GM18511 (cell line): Measurements from ENCODE around the gene FARS2.
A peak's percentile ranks its signal among the peaks of the same experiment; 100 is the strongest.
"Not testable (repeated sequence)": the region's sequence is repeated elsewhere in the genome, so short reads cannot be mapped to it uniquely, and the experiment has no call there.

Experiments
- ATAC-seq: cut with Tn5 transposase; IDR thresholded peaks from one replicate; pipeline ENCODE4 v1.9.1; 2021; ENCODE audit warnings: mild to moderate bottlenecking, moderate library complexity; ENCODE audit not compliant: unreplicated experiment

The FARS2 gene

GRCh38 chr6:5563086-5563485, 301.8 kb downstream of the FARS2 start:
- ATAC-seq: no peak

- ATAC-seq: not testable (repeated sequence)
Observed at GRCh38 chr6:5564746-5565145, 303.4 kb downstream of the FARS2 start.

- ATAC-seq: no peak
Observed at GRCh38 chr6:5565971-5566370, 304.7 kb downstream of the FARS2 start.

- peak; percentile 76 for ATAC-seq
Observed at GRCh38 chr6:5566718-5567117, 305.4 kb downstream of the FARS2 start.

GRCh38 chr6:5567352-5567751, 306.0 kb downstream of the FARS2 start:
- no peak for ATAC-seq

- no peak for ATAC-seq
Observed at GRCh38 chr6:5567890-5568289, 306.6 kb downstream of the FARS2 start.

GRCh38 chr6:5569491-5569890, 308.2 kb downstream of the FARS2 start:
- no peak for ATAC-seq

GRCh38 chr6:5570641-5571040, 309.3 kb downstream of the FARS2 start:
- no peak for ATAC-seq

GRCh38 chr6:5580736-5581581, 319.6 kb downstream of the FARS2 start:
- ATAC-seq: no peak

GRCh38 chr6:5582762-5583161, 321.4 kb downstream of the FARS2 start:
- ATAC-seq: no peak

GRCh38 chr6:5583528-5583927, 322.2 kb downstream of the FARS2 start:
- ATAC-seq: no peak

GRCh38 chr6:5584078-5584482, 322.8 kb downstream of the FARS2 start:
- ATAC-seq: no peak

- no peak for ATAC-seq
Observed at GRCh38 chr6:5587648-5588047, 326.3 kb downstream of the FARS2 start.

- no peak for ATAC-seq
Observed at GRCh38 chr6:5589422-5590141, 328.3 kb downstream of the FARS2 start.

GRCh38 chr6:5590187-5590586, 328.9 kb downstream of the FARS2 start:
- no peak for ATAC-seq

GRCh38 chr6:5592886-5593519, 331.7 kb downstream of the FARS2 start:
- no peak for ATAC-seq

GRCh38 chr6:5595184-5595583, 333.9 kb downstream of the FARS2 start:
- no peak for ATAC-seq

- no peak for ATAC-seq
Observed at GRCh38 chr6:5597413-5597812, 336.1 kb downstream of the FARS2 start.

- no peak for ATAC-seq
Observed at GRCh38 chr6:5598123-5598522, 336.8 kb downstream of the FARS2 start.

- no peak for ATAC-seq
Observed at GRCh38 chr6:5599127-5599526, 337.8 kb downstream of the FARS2 start.

- ATAC-seq: no peak
Observed at GRCh38 chr6:5605937-5606336, 344.6 kb downstream of the FARS2 start.

GRCh38 chr6:5606546-5606945, 345.2 kb downstream of the FARS2 start:
- ATAC-seq: no peak
